Panc1 (cell line): ENCODE data around the gene LDLRAD4. TPM values are rescaled to one million over a fixed set of nuclear protein-coding genes. Genes with fewer than 3 reads are reported as not detected.

Source experiments
- ATAC-seq: fragments of 200-7000 bp; cut with Tn5 transposase; 2 replicates; pipeline ENCODE4 v1.9.1; 2020; ENCODE audit warnings: mild to moderate bottlenecking, moderate library complexity
- BruUV-seq: library from RNA; stranded (reverse); fragments of 400-500 nt; replicated peaks from 2 replicates; lab custom pipeline; 2021; lab: Mats Ljungman, UMichigan
- CTCF ChIA-PET: fragments of 300-600 bp; sonication (Branson Sonifier 250); formaldehyde crosslinking; loops from one replicate; lab custom pipeline; 2022; ENCODE audit warnings: antibody characterized with exemption; lab: Charles Lee
- POLR2A ChIA-PET: fragments of 300-600 bp; sonication (Branson Sonifier 250); formaldehyde crosslinking; loops from one replicate; lab custom pipeline; 2022; ENCODE audit warnings: antibody characterized with exemption; lab: Charles Lee
- DNase-seq: peaks from one replicate; pipeline ENCODE4 v3.0.0-alpha.2; 2010; ENCODE audit warnings: low read depth, low spot score
- H3K27ac ChIP-seq: 2 replicates; pipeline ENCODE4 v1.5.1; 2011; ENCODE audit warnings: mild to moderate bottlenecking, low read length, inconsistent platforms
- H3K27me3 ChIP-seq: fragments of 200-500 bp; sonication (Bioruptor generic); 2 replicates; pipeline ENCODE4 v1.6.0; 2014; ENCODE audit warnings: low read length, inconsistent platforms; ENCODE audit not compliant: control insufficient read depth, insufficient read depth
- H3K36me3 ChIP-seq: fragments of 200-500 bp; sonication (Bioruptor generic); 2 replicates; pipeline ENCODE4 v1.5.1; 2014; ENCODE audit warnings: inconsistent platforms, mild to moderate bottlenecking, low read length, moderate library complexity; ENCODE audit not compliant: control insufficient read depth, insufficient read depth
- H3K4me1 ChIP-seq: 2 replicates; pipeline ENCODE4 v1.5.1; 2011; ENCODE audit warnings: inconsistent platforms, mild to moderate bottlenecking, low read length, moderate library complexity; ENCODE audit not compliant: control insufficient read depth, insufficient read depth
- H3K4me3 ChIP-seq, 2 experiments: 2 replicates each; pipeline ENCODE4 v1.5.1; 2011 to 2012; ENCODE audit warnings: low read depth in 2 of 2, low read length in 2 of 2, mild to moderate bottlenecking in 2 of 2, inconsistent platforms in 1 of 2, moderate library complexity in 1 of 2
- H3K9me3 ChIP-seq: fragments of 200-500 bp; sonication (Bioruptor generic); 2 replicates; pipeline ENCODE4 v1.5.1; 2014; ENCODE audit warnings: low read depth, mild to moderate bottlenecking, inconsistent platforms, low read length, moderate library complexity; ENCODE audit not compliant: control insufficient read depth, insufficient read depth
- POLR2AphosphoS5 ChIP-seq: IDR thresholded peaks from 2 replicates; pipeline ENCODE4 v1.6.1; 2012; ENCODE audit warnings: mild to moderate bottlenecking, low read depth, low read length, moderate library complexity
- SIN3A ChIP-seq: IDR thresholded peaks from 2 replicates; pipeline ENCODE4 v1.6.1; 2012; ENCODE audit warnings: low read depth, mild to moderate bottlenecking, low read length, moderate library complexity, borderline replicate concordance; ENCODE audit not compliant: insufficient read depth
- TCF7L2 ChIP-seq: IDR thresholded peaks from 2 replicates; pipeline ENCODE4 v1.6.1; 2011; ENCODE audit warnings: mild to moderate bottlenecking, low read depth, low read length, inconsistent platforms
- in situ Hi-C: cut with HindIII; loops from 2 replicates; pipeline ENCODE4 v1.10.0; 2016; ENCODE audit warnings: low sequenced_read_pairs, low pct_unique_long_range_greater_than_20kb
- intact Hi-C: fragments of 100-400 bp; cut with micrococcal nuclease; formaldehyde crosslinking; loops from one replicate; pipeline ENCODE4 v1.10.0; 2022; ENCODE audit not compliant: unreplicated experiment
- total RNA-seq: library from RNA; stranded (reverse); gene quantifications from one replicate; pipeline ENCODE4 v1.2.1, GENCODE V29; 2021; ENCODE audit not compliant: unreplicated experiment
- TF ChIP-seq, protein P1 (sequence below), 2 experiments: IDR thresholded peaks; 2 replicates each; pipeline ENCODE4 v1.6.1; 2011 to 2012; ENCODE audit warnings: low read depth in 2 of 2, control low read depth in 1 of 2, low read length in 1 of 2, mild to moderate bottlenecking in 1 of 2, moderate library complexity in 1 of 2; ENCODE audit not compliant: insufficient read depth in 1 of 2
- TF ChIP-seq, protein P2 (sequence below): fragments of 450-650 bp; IDR thresholded peaks from 2 replicates; pipeline ENCODE4 v1.5.1; 2017; ENCODE audit warnings: mild to moderate bottlenecking

LDLRAD4 gene
- total RNA-seq, 1 experiment from 2014 or later, result 0.28 TPM

DNA sequence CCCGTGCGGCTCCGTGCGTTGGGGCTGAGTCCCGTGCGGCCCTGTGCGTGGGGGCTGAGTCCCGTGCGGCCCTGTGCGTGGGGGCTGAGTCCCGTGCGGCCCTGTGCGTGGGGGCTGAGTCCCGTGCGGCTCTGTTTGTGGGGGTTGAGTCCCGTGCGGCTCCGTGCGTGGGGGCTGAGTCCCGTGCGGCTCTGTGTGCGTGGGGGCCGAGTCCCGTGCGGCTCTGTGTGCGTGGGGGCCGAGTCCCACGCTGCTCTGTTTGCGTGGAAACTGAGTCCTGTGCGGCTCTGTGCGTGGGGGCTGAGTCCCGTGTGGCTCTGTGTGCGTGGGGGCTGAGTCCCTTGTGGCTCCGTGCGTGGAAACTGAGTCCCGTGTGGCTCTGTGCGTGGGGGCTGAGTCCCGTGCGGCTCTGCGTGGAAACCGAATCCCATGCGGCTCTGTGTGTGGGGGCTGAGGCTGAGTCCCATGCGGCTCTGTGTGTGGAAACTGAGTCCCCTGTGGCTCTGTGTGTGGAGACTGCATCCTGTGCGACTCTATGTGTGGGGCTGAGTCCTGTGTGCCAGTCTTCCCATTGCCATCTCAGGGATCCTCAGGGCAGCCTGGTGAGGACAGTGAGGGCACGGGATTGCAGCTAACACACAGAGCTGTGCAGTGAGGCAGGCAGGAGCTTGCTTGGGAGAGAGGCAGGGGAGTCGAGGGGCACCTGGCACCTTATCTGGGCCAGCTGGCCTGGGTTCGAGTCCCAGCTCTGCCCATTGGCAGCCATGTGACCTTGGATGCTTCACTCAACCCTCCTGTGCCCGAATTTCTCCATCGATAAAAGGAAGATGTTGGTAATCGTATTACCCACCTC lies 44.5 kb downstream of the LDLRAD4 start:
- BruUV-seq, result no TSS peak
- POLR2A ChIA-PET, result no interaction called here

DNA sequence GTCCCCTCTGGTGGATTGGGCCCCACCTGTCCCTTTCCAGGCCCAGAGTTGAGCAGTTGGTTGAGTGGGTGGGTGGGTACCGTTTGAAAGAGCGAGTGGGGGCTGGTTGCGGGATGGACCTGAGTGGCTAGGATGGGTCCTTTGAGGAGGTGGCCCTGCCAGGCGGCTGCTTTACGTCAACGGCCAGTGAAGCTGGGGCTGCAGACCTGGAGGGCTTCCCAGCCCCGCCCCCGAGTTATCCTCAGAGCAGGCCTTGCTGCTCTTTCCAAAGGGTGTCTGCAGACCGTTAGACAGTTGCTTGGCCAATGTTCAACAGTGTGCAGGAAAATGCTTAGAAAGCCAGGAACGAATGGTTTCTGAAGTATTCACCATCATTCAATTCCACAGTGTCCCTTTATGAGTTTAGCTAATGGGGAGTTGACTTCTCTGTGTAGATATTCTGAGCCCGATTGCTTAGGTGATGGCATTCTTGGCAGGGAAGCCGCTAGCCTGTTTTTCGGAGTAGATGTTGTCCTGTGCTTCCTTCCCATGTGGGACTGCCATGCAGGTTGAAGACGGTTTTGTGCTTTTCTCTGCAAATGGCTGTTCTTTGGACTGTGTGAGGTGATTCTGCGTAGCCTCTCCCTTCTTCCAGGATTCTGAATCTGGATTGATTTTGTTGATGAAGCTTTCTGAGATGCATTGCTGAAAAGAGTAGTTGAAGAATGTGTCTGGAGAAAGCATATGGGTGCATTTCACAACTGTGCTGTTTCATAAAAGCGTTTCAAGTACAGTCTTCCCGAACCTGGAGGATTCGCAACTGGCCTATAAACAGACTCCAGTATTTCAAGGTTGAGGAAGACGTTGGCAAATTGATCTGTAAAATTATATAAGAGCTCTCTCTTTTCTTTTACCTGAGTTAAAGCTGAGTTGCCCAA lies 45.8 kb downstream of the LDLRAD4 start:
- no TSS peak for BruUV-seq
- in situ Hi-C loops, result no loop called here
- no peak for DNase-seq
- intact Hi-C loops, result no loop called here
- TF ChIP-seq, protein P1, sequence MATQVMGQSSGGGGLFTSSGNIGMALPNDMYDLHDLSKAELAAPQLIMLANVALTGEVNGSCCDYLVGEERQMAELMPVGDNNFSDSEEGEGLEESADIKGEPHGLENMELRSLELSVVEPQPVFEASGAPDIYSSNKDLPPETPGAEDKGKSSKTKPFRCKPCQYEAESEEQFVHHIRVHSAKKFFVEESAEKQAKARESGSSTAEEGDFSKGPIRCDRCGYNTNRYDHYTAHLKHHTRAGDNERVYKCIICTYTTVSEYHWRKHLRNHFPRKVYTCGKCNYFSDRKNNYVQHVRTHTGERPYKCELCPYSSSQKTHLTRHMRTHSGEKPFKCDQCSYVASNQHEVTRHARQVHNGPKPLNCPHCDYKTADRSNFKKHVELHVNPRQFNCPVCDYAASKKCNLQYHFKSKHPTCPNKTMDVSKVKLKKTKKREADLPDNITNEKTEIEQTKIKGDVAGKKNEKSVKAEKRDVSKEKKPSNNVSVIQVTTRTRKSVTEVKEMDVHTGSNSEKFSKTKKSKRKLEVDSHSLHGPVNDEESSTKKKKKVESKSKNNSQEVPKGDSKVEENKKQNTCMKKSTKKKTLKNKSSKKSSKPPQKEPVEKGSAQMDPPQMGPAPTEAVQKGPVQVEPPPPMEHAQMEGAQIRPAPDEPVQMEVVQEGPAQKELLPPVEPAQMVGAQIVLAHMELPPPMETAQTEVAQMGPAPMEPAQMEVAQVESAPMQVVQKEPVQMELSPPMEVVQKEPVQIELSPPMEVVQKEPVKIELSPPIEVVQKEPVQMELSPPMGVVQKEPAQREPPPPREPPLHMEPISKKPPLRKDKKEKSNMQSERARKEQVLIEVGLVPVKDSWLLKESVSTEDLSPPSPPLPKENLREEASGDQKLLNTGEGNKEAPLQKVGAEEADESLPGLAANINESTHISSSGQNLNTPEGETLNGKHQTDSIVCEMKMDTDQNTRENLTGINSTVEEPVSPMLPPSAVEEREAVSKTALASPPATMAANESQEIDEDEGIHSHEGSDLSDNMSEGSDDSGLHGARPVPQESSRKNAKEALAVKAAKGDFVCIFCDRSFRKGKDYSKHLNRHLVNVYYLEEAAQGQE (IDR thresholded peaks at IDR 0.05; ENCODE audit: insufficient read depth in 1 of 2, low read depth in 2 of 2, low read length in 1 of 2), result no peak
- no peak for TF ChIP-seq TCF7L2
- TF ChIP-seq SIN3A, result no peak
- no peak for TF ChIP-seq POLR2AphosphoS5
- TF ChIP-seq, protein P2, sequence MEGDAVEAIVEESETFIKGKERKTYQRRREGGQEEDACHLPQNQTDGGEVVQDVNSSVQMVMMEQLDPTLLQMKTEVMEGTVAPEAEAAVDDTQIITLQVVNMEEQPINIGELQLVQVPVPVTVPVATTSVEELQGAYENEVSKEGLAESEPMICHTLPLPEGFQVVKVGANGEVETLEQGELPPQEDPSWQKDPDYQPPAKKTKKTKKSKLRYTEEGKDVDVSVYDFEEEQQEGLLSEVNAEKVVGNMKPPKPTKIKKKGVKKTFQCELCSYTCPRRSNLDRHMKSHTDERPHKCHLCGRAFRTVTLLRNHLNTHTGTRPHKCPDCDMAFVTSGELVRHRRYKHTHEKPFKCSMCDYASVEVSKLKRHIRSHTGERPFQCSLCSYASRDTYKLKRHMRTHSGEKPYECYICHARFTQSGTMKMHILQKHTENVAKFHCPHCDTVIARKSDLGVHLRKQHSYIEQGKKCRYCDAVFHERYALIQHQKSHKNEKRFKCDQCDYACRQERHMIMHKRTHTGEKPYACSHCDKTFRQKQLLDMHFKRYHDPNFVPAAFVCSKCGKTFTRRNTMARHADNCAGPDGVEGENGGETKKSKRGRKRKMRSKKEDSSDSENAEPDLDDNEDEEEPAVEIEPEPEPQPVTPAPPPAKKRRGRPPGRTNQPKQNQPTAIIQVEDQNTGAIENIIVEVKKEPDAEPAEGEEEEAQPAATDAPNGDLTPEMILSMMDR, result no peak
- Histone ChIP-seq H3K4me1 (no peaks in the 10 kb centered on the region), H3K36me3 (no peaks in the 10 kb centered on the region), H3K4me3 (no peak overlapping the region), H3K9me3 (no peaks in the 10 kb centered on the region), H3K27ac (no peak overlapping the region), H3K27me3 (no peaks in the 10 kb centered on the region)
- POLR2A ChIA-PET, result no interaction called here
- CTCF ChIA-PET, result interaction anchor here (0.7 kb wide), 1 partner anchor 899 kb away, joined by 5 read pairs; no protein-coding TSS in a partner anchor
- no peak for ATAC-seq

More for the DNA sequence above, 44.5 kb downstream of the LDLRAD4 start:
- H3K27me3 ChIP-seq, result peaks cover 2% of the 10 kb centered on the region; the same call in 1 of the 2 replicates
- TF ChIP-seq POLR2AphosphoS5, result no peak
- no peak for TF ChIP-seq SIN3A
- TF ChIP-seq, protein P1 (IDR thresholded peaks at IDR 0.05; ENCODE audit: insufficient read depth in 1 of 2, low read depth in 2 of 2, low read length in 1 of 2), result no peak
- TF ChIP-seq, protein P2, result no peak
- no peak for TF ChIP-seq TCF7L2
- in situ Hi-C loops (no loop called here), intact Hi-C loops (no loop called here)
- CTCF ChIA-PET, result interaction anchor here (0.7 kb wide), 1 partner anchor 900 kb away, joined by 5 read pairs; no protein-coding TSS in a partner anchor
- no peak for DNase-seq
- H3K4me1 ChIP-seq, result no peaks in the 10 kb centered on the region
- H3K4me3 ChIP-seq, result no peak overlapping the region
- no peak for ATAC-seq
- H3K27ac ChIP-seq, result no peak overlapping the region
- no peaks in the 10 kb centered on the region for H3K36me3 ChIP-seq
- H3K9me3 ChIP-seq, result no peaks in the 10 kb centered on the region
